Fibroblast of skin of scalp (primary cell): ENCODE results near the gene CACHD1.
"Not testable (repeated sequence)": the region's sequence is repeated elsewhere in the genome, so short reads cannot be mapped to it uniquely, and the experiment has no call there.

Experiments
- DNase-seq: peaks from one replicate; pipeline ENCODE4 v3.0.0-alpha.2; 2013

CACHD1 gene

GRCh38 chr1:64701886-64702285, 232.0 kb downstream of the CACHD1 start:
- DNase-seq = peak; percentile 29

- DNase-seq = not testable (repeated sequence)
Observed at GRCh38 chr1:64702670-64703069, 232.7 kb downstream of the CACHD1 start.

GRCh38 chr1:64703600-64703999, 233.7 kb downstream of the CACHD1 start:
- no peak for DNase-seq

DNA sequence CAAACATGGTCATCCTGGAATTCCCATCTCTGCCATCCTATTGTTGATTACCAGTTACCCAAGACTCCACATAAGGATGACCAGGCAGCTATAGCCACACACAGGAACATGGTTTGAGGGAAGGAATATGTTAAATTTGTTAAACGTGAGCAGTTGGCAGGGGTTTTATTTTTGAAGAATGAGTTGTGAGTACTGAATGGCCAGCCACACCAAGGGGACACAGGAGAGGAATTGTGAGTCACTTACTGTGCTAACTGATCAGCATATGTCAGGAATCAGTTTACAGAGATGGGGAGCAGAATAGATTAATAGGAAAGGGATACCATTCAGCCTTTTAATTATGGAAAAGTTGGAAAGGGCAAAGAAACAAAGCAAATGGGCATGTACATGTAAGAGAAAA, 235.7 kb downstream of the CACHD1 start:
- no peak for DNase-seq

DNA sequence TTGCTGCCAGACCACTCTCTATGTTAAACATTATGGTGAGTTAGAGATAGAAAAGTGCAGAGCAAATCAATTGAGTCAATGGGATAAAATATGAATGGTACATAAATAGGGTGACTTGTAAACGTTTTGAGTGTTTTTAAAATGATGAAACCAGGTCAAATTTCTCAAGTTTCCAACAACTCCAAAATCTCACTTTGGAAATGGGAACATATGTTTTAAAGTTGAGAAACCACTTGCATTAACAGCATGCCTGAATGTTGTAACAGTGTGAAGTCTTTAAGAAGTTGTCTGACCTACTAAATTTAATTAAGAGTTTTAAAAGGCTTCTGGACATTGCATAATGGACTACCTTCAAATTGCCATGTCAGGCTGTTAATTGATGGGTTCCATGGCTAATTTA, 241.3 kb downstream of the CACHD1 start:
- no peak for DNase-seq

DNA sequence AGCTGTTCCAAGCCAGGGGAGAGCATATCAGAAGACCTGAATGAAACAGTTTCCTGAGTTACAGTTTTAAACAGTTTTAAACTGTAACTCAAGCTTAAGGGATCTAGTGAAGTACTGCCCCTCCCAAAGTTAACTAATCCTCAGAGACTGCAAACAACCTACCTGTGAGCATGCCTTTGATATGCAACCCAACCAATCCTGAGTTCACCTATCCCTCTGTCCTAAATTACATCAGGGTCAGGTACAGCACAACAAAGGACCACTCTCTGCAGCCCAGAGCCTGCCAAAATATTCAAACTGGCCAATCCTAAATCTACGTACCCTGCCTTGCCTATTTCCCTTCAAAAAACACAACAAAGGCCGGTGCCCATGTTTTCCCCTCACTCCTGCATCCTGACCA, 242.1 kb downstream of the CACHD1 start:
- DNase-seq = no peak

DNA sequence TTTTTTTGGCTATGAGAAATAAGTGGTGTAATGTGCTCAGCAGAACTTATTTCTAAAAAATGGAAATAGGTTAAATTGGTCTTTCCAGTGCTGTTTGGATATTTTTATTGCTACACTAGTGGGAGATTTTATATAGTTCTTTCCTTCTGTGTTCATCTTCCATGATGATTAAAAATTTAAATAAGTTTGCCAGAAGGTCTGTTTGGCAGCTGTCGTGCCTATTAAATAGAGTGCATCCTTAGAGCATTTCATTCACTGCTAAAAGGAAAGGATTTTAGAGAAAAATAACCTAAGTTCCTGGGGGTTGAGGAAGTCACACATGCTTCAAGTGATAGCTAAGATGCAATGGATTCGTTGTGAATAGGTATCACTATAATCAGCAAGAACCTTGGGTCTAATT, 245.3 kb downstream of the CACHD1 start:
- DNase-seq = no peak

GRCh38 chr1:64721135-64721534, 251.2 kb downstream of the CACHD1 start:
- DNase-seq = no peak

DNA sequence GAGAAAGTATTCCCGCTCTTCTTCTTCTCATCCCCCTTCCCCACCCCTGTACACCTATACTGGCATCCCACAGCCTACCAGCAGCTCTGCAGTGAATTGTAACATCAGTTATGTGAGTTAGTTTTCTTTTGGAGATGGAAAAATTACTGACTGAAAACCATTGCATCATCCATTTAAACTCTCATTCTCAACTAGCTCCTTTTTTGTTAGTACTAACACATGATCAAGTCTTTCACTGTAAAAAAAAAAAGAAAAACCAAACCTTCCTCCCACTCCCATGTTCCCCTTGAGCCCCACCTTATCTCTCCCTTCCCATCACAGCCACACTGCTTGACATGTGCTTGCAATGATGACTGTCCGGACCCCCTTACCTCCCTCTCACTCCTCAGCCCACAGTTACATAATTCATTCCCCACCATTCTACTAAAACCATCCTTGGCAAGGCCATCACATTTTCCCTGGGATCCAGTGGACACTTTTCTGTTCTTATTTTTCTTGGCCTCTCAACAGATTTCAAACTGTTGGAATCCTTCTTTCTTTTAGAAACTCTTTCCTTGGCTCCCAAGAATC, 251.7 kb downstream of the CACHD1 start:
- DNase-seq = no peak

DNA sequence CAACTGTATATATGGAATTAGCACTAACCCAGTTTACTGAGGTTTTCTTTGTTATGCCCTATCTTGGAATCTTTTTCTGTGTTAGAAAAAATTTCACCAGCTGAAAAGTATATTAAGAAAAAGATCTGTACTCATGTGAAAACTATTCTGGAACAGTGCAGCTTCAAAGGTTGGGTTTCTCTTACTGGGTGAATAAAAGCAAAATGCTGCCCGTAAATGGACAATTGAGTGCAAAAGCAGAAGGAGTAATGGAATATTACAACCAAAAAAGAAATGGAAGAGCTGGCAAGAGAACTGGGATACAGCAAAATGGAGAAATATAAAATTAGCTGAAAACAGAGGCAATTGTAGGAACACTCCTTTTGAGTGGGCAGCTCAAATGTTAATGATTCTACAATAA, 257.9 kb downstream of the CACHD1 start:
- no peak for DNase-seq

- peak; percentile 78 for DNase-seq
Observed at GRCh38 chr1:64733581-64734286, 263.8 kb downstream of the CACHD1 start.

DNA sequence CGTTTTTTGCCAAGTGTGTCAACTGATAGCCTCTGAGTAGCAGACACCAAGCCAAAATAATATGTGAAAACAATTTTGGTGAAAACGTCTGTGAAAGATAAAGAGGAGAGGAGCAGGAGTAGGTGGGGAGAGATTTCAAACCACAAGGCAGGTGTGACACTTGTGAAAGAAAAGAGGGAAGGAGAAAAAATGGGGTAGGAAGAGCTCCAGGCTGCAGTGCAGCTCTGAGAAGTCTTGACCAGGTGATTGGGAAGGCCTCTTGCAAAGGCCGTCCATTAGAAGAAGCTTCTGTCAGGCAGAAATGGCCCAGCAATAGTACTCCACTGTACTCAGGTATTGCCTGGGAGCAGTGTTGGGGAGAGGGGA, 264.3 kb downstream of the CACHD1 start:
- DNase-seq = no peak

DNA sequence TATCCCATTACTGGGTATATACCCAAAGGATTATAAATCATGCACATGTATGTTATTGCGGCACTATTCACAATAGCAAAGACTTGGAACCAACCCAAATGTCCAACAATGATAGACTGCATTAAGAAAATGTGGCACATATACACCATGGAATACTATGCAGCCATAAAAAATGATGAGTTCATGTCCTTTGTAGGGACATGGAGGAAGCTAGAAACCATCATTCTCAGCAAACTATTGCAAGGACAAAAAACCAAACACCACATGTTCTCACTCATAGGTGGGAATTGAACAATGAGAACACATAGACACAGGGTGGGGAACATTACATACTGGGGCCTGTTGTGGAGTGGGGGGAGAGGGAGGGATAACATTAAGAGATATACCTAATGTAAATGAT, 270.8 kb downstream of the CACHD1 start:
- not testable (repeated sequence) for DNase-seq
